Keratinocyte (primary cell): ENCODE measurements around the gene ZNF467. TPM values are rescaled to one million over a fixed set of nuclear protein-coding genes. Genes with fewer than 3 reads are reported as not detected.

Source experiments
- DNase-seq: peaks from one replicate; pipeline ENCODE4 v3.0.0-alpha.2; 2011; ENCODE audit warnings: low read depth, missing footprints, low spot score
- FAIRE-seq: peaks from 2 replicates; lab custom pipeline; 2011; peaks lifted over from hg19 to GRCh38; lab: Jason Lieb, UNC
- H2AFZ ChIP-seq: 2 replicates; pipeline ENCODE4 v1.6.0; 2012; ENCODE audit warnings: low read length, control low read depth, inconsistent platforms; ENCODE audit not compliant: control insufficient read depth
- H3K27ac ChIP-seq: 2 replicates; pipeline ENCODE4 v1.5.1; 2011; ENCODE audit warnings: low read length; ENCODE audit not compliant: control insufficient read depth, insufficient read depth
- H3K27me3 ChIP-seq: 3 replicates; pipeline ENCODE4 v1.6.0; 2011; ENCODE audit warnings: low read length; ENCODE audit not compliant: control insufficient read depth, insufficient read depth; ENCODE audit errors: extremely low read depth
- H3K36me3 ChIP-seq, 2 experiments: 2 replicates in 1 of 2; 3 replicates in 1 of 2; pipeline ENCODE4 v1.5.1; 2011; ENCODE audit warnings: low read length in 2 of 2, mild to moderate bottlenecking in 1 of 2; ENCODE audit not compliant: control insufficient read depth in 2 of 2, insufficient read depth in 2 of 2; ENCODE audit errors: extremely low read depth in 1 of 2
- H3K4me1 ChIP-seq: 3 replicates; pipeline ENCODE4 v1.5.1; 2011; ENCODE audit warnings: low read length; ENCODE audit not compliant: control insufficient read depth, insufficient read depth; ENCODE audit errors: extremely low read depth
- H3K4me2 ChIP-seq: 3 replicates; pipeline ENCODE4 v1.6.0; 2011; ENCODE audit warnings: low read depth, low read length; ENCODE audit not compliant: control insufficient read depth, insufficient read depth; ENCODE audit errors: extremely low read depth
- H3K4me3 ChIP-seq, 3 experiments: fragments of 200-600 bp in 1 of 3; sonication (generic) in 1 of 3; 2 replicates in 2 of 3; 3 replicates in 1 of 3; pipeline ENCODE4 v1.5.1; 2011 to 2016; ENCODE audit warnings: low read length in 3 of 3, mild to moderate bottlenecking in 3 of 3, control low read depth in 2 of 3, inconsistent platforms in 1 of 3, low read depth in 1 of 3, mixed read lengths in 1 of 3, mixed run types in 1 of 3, moderate library complexity in 1 of 3; ENCODE audit not compliant: control insufficient read depth in 2 of 3, insufficient read depth in 2 of 3; ENCODE audit errors: extremely low read depth in 1 of 3
- H3K79me2 ChIP-seq: 2 replicates; pipeline ENCODE4 v1.6.0; 2012; ENCODE audit warnings: low read length; ENCODE audit not compliant: control insufficient read depth, insufficient read depth
- H3K9ac ChIP-seq: 3 replicates; pipeline ENCODE4 v1.6.0; 2011; ENCODE audit warnings: low read length; ENCODE audit not compliant: control insufficient read depth, insufficient read depth; ENCODE audit errors: extremely low read depth
- H3K9me1 ChIP-seq: 3 replicates; pipeline ENCODE4 v1.6.0; 2011; ENCODE audit warnings: low read length; ENCODE audit not compliant: control insufficient read depth, insufficient read depth; ENCODE audit errors: extremely low read depth
- H3K9me3 ChIP-seq: 2 replicates; pipeline ENCODE4 v1.5.1; 2012; ENCODE audit warnings: low read depth, low read length; ENCODE audit not compliant: control insufficient read depth
- H4K20me1 ChIP-seq: 3 replicates; pipeline ENCODE4 v1.6.0; 2011; ENCODE audit warnings: low read length; ENCODE audit not compliant: control insufficient read depth, insufficient read depth; ENCODE audit errors: extremely low read depth
- EZH2 ChIP-seq: IDR thresholded peaks from one replicate; pipeline ENCODE4 v1.6.1; 2012; ENCODE audit warnings: inconsistent platforms, mild to moderate bottlenecking, low read length, moderate library complexity
- dilution Hi-C: fragments of 300-500 bp; cut with MboI; formaldehyde crosslinking; loops from one replicate; pipeline ENCODE4 v1.7.0; 2020; ENCODE audit warnings: low sequenced_read_pairs; ENCODE audit not compliant: extremely low pct_ligation_motif_present
- polyA plus RNA-seq, 5 experiments: library from polyadenylated mRNA; depleted of rRNA in 3 of 5; stranded (reverse) in 3 of 5; stranded (forward) in 1 of 5; unstranded in 1 of 5; fragments of >200 nt; gene quantifications; 1 replicate in 1 of 5; 2 replicates in 3 of 5; 3 replicates in 1 of 5; pipeline versions ENCODE4 v1.2.1 to v1.2.3, GENCODE V29; 2011 to 2012; ENCODE audit warnings: missing spikeins in 2 of 5, low read depth in 1 of 5, low replicate concordance in 1 of 5
- TF ChIP-seq, protein P1 (sequence below), 3 experiments: IDR thresholded peaks in 1 of 3; conservative IDR thresholded peaks in 1 of 3; optimal IDR thresholded peaks in 1 of 3; 2 replicates in 2 of 3; 3 replicates in 1 of 3; pipeline versions ENCODE3 to v1.5.1; 2011; ENCODE audit warnings: low read length in 3 of 3, mild to moderate bottlenecking in 3 of 3, moderate library complexity in 2 of 3, control low read depth in 1 of 3, inconsistent platforms in 1 of 3; ENCODE audit not compliant: insufficient read depth in 2 of 3; ENCODE audit errors: extremely low read depth in 1 of 3

The ZNF467 gene
- polyA plus RNA-seq, 1 donor (not counting 4 experiments of a cell fraction or from before 2014, with no cell fraction given), result 0.31 TPM

DNA sequence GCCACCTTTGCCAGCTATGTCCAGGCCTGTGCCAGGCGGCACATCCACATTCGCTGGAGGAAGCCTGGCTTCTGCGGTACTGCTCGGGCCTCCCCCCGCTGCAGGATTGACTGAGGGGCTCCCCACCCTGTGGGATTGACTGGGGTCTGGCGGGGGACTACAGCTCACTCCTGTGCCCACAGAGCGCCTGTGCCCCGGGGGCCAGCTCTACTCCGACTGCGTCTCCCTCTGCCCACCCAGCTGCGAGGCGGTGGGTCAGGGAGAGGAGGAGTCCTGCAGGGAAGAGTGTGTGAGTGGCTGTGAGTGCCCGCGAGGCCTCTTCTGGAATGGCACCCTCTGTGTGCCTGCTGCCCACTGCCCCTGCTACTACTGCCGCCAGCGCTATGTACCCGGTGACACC, 6.7 kb upstream of the ZNF467 start:
- no peak overlapping the region for H3K9ac ChIP-seq
- no peak overlapping the region for H3K4me3 ChIP-seq
- no peak overlapping the region for H3K27ac ChIP-seq
- no peaks in the 10 kb centered on the region for H3K36me3 ChIP-seq
- no peak overlapping the region for H3K4me2 ChIP-seq
- no peaks in the 10 kb centered on the region for H3K9me3 ChIP-seq
- H3K4me1 ChIP-seq, result peaks cover 2% of the 10 kb centered on the region
- dilution Hi-C loops, result no loop called here
- H3K9me1 ChIP-seq, result no peaks in the 10 kb centered on the region
- FAIRE-seq, result no peak
- H4K20me1 ChIP-seq, result no peaks in the 10 kb centered on the region
- no peak overlapping the region for H2AFZ ChIP-seq
- H3K27me3 ChIP-seq, result peaks cover 28% of the 10 kb centered on the region
- no peaks in the 10 kb centered on the region for H3K79me2 ChIP-seq
- DNase-seq, result no peak
- TF ChIP-seq, protein P1, sequence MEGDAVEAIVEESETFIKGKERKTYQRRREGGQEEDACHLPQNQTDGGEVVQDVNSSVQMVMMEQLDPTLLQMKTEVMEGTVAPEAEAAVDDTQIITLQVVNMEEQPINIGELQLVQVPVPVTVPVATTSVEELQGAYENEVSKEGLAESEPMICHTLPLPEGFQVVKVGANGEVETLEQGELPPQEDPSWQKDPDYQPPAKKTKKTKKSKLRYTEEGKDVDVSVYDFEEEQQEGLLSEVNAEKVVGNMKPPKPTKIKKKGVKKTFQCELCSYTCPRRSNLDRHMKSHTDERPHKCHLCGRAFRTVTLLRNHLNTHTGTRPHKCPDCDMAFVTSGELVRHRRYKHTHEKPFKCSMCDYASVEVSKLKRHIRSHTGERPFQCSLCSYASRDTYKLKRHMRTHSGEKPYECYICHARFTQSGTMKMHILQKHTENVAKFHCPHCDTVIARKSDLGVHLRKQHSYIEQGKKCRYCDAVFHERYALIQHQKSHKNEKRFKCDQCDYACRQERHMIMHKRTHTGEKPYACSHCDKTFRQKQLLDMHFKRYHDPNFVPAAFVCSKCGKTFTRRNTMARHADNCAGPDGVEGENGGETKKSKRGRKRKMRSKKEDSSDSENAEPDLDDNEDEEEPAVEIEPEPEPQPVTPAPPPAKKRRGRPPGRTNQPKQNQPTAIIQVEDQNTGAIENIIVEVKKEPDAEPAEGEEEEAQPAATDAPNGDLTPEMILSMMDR (optimal IDR thresholded peaks at IDR 0.05 in 1 of 3, IDR thresholded peaks at IDR 0.05 in 1 of 3, conservative IDR thresholded peaks at IDR 0.05 in 1 of 3; ENCODE audit: extremely low read depth in 1 of 3, insufficient read depth in 2 of 3, low read length in 3 of 3), result no peak
- no peak for TF ChIP-seq EZH2

DNA sequence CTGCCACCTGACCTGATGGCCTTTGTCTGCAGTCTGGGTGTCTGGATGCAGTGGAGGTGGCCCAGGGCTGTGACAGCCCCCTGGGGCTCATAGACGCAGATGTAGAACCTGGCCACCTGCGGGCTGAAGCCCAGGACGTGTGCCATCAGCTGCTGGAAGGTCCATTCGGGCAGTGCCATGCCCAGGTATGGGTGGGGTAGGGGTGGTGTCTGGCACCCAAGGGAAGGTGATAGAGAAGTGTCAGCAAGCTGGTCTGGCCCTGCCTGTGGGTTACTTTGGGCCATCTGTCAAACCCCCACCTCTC, 6.1 kb upstream of the ZNF467 start:
- Histone ChIP-seq H3K27me3 (peaks cover 31% of the 10 kb centered on the region), H3K4me2 (no peak overlapping the region), H4K20me1 (no peaks in the 10 kb centered on the region), H3K4me3 (no peak overlapping the region), H2AFZ (no peak overlapping the region), H3K27ac (no peak overlapping the region), H3K36me3 (no peaks in the 10 kb centered on the region), H3K9me3 (no peaks in the 10 kb centered on the region), H3K9me1 (no peaks in the 10 kb centered on the region), H3K4me1 (peaks cover 2% of the 10 kb centered on the region), H3K79me2 (no peaks in the 10 kb centered on the region), H3K9ac (no peak overlapping the region)
- no peak for FAIRE-seq
- dilution Hi-C loops, result no loop called here
- TF ChIP-seq, protein P1 (optimal IDR thresholded peaks at IDR 0.05 in 1 of 3, IDR thresholded peaks at IDR 0.05 in 1 of 3, conservative IDR thresholded peaks at IDR 0.05 in 1 of 3; ENCODE audit: extremely low read depth in 1 of 3, insufficient read depth in 2 of 3, low read length in 3 of 3), result no peak
- TF ChIP-seq EZH2, result no peak
- DNase-seq, result no peak
